HL-60/S4 treated with phorbol 12-myristate 13-acetate at 8.2 ng/mL for 4 days and 3 days (cell line): ENCODE results near the gene ZNF595.
"Not testable (repeated sequence)": the region's sequence is repeated elsewhere in the genome, so short reads cannot be mapped to it uniquely, and the experiment has no call there.

ENCODE experiments used
- in situ Hi-C: fragments of 300-500 bp; cut with MboI; formaldehyde crosslinking; loops from 2 replicates; pipeline ENCODE4 v1.15.0; 2022; ENCODE audit warnings: low sequenced_read_pairs

The ZNF595 gene

GRCh38 chr4:85951-86350, 32.8 kb downstream of the ZNF595 start:
- in situ Hi-C loops = no loop called here

- in situ Hi-C loops = not testable (repeated sequence)
Observed at GRCh38 chr4:86559-87324, 33.6 kb downstream of the ZNF595 start.

GRCh38 chr4:98386-98785, 45.3 kb downstream of the ZNF595 start:
- in situ Hi-C loops = no loop called here

GRCh38 chr4:99863-100262, 46.7 kb downstream of the ZNF595 start:
- in situ Hi-C loops = no loop called here

GRCh38 chr4:107083-107443, 53.9 kb downstream of the ZNF595 start:
- in situ Hi-C loops = no loop called here

GRCh38 chr4:107444-108429, 54.6 kb downstream of the ZNF595 start:
- in situ Hi-C loops = no loop called here

GRCh38 chr4:112771-113170, 59.6 kb downstream of the ZNF595 start:
- in situ Hi-C loops = no loop called here

GRCh38 chr4:113732-114131, 60.6 kb downstream of the ZNF595 start:
- in situ Hi-C loops = no loop called here

GRCh38 chr4:114149-114548, 61.0 kb downstream of the ZNF595 start:
- in situ Hi-C loops = no loop called here

GRCh38 chr4:116499-116898, 63.4 kb downstream of the ZNF595 start:
- in situ Hi-C loops = no loop called here

- in situ Hi-C loops = no loop called here
Observed at GRCh38 chr4:120616-121015, 67.5 kb downstream of the ZNF595 start.

GRCh38 chr4:121408-122084, 68.4 kb downstream of the ZNF595 start:
- in situ Hi-C loops = no loop called here

GRCh38 chr4:123922-124274, 70.8 kb downstream of the ZNF595 start:
- in situ Hi-C loops = not testable (repeated sequence)

GRCh38 chr4:124275-125081, 71.4 kb downstream of the ZNF595 start, which contains the start of gene ZNF718:
ZNF718 (plus strand) TSS chr4:124501; CDS start chr4:124671, 170 bp downstream.
- in situ Hi-C loops = no loop called here

GRCh38 chr4:125091-125771, 72.1 kb downstream of the ZNF595 start:
- in situ Hi-C loops = no loop called here

- in situ Hi-C loops = no loop called here
Observed at GRCh38 chr4:125833-126232, 72.7 kb downstream of the ZNF595 start.

GRCh38 chr4:132483-132882, 79.4 kb downstream of the ZNF595 start:
- in situ Hi-C loops = no loop called here
